HG03469 (cell line): ENCODE measurements around the gene CTNNA2.

ENCODE experiments used
- ATAC-seq: cut with Tn5 transposase; IDR thresholded peaks from one replicate; pipeline ENCODE4 v1.9.1; 2021; ENCODE audit warnings: mild to moderate bottlenecking, moderate library complexity, moderate number of reproducible peaks; ENCODE audit not compliant: unreplicated experiment

Gene CTNNA2

DNA sequence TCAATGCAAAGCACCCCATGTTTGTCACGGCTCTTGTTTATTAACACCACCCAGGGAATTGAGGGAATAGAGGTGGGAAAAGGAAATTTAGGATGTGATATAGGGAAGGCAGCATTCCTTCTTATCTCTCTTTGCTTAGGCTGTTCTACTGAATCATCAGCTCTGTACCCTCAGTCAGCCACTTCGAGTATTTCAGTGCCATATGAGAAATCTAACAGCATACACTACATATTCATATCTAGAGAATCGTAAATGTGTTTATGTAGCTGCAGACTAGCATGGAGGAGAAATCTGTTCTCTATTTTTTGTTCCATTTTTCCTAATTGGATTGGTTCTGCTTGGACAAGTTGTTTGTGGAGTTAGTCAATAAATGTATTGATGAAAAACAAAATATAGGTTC is 187.8 kb downstream of the CTNNA2 start:
- no peak for ATAC-seq

GRCh38 chr2:79702905-79703304 is 190.1 kb downstream of the CTNNA2 start:
- ATAC-seq, result no peak

GRCh38 chr2:79711098-79711497 is 198.2 kb downstream of the CTNNA2 start:
- ATAC-seq, result no peak

DNA sequence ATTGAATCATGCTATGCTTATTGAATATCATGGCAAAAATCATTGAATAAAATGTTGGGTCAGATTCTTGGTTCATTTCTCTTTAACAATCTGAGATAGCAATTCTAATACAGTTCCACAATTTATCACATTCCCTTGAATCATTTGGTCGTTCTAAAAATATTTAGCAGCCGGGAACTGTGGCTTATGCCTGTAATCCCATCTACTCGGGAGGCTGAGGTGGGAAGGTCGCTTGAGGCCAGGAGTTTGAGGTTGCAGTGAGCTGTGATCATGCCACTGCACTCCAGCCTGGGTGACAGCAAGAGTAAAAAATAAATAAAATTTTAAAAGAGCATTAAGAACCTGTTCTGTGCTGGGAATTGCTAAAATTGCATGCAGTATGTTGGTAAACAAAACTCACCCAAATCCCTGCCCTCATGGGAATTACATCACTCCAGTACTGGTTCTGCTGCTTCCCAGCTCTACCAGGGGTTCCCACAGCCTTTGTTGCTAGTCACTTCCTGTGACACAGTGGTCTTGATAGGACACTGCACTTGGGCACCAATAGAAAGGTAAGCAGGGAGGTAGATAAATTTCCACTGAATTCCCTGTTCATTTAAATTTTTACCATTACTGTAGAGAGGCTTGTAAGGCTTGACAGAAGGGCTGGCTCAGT is 200.4 kb downstream of the CTNNA2 start:
- no peak for ATAC-seq

GRCh38 chr2:79714283-79714682 is 201.4 kb downstream of the CTNNA2 start:
- no peak for ATAC-seq

DNA sequence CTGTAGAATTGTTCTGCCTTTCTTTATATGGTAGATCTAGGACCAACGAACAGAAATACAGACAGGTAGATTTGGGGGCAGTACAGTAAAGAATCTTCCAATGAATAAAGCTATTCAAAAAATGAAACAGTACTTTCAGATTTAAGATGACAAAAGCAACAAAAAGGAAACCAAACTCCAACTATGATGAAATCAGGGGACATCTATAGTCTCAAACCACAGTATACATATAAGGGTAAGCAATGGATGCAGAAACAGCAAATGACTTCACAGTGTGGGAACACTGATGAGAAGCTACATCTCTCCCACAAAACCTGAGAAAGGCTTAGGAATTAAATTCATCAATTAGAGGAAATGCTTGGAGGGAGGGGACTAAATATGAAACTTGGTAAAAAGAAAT is 202.5 kb downstream of the CTNNA2 start:
- ATAC-seq, result no peak

- no peak for ATAC-seq
Measured at GRCh38 chr2:79716266-79716665, 203.4 kb downstream of the CTNNA2 start.

GRCh38 chr2:79717364-79718007 is 204.6 kb downstream of the CTNNA2 start:
- ATAC-seq, result no peak

GRCh38 chr2:79721061-79721460 is 208.2 kb downstream of the CTNNA2 start:
- no peak for ATAC-seq

GRCh38 chr2:79721966-79722365 is 209.1 kb downstream of the CTNNA2 start:
- ATAC-seq, result no peak

DNA sequence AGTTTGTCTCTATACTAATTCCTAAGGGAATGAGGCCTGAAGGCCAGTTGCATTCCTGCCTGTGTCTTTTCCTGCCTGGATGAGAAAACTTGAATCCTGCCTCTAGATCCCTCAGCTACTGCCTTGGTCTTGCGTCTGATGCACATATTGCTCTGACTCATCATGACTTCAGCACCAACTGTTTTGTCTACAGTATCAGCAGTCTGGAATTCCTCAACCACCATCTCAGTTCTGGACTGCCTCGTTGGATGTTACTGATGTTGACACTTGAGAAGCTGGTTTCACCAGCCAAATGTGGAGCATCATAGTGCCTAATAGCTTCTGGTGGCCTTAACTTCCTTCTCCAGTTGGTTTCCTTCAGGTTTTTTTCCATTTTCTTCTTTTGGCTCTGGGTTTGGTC is 211.0 kb downstream of the CTNNA2 start:
- ATAC-seq, result no peak

DNA sequence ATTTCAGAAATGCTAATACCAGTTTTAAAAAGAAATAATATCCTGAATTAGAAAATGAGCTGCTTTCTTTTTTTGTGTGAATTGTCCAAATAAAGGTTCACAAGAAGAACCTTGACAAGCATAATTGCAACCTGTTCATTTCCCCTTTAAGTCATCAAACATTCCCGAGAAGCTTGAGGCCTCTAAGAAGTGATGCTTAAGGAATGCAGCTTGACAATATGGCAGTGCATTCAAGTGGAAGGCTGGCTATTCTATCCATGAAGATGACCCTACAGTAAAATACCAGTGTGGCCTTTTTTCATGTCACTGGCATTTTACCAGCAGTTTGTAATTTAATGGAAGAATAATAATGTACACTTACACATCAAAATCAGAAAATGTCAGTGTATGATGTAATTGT is 216.7 kb downstream of the CTNNA2 start:
- no peak for ATAC-seq

GRCh38 chr2:79734518-79734917 is 221.7 kb downstream of the CTNNA2 start:
- ATAC-seq, result no peak

GRCh38 chr2:79740879-79741443 is 228.1 kb downstream of the CTNNA2 start:
- ATAC-seq, result no peak

GRCh38 chr2:79750321-79750720 is 237.5 kb downstream of the CTNNA2 start:
- no peak for ATAC-seq

DNA sequence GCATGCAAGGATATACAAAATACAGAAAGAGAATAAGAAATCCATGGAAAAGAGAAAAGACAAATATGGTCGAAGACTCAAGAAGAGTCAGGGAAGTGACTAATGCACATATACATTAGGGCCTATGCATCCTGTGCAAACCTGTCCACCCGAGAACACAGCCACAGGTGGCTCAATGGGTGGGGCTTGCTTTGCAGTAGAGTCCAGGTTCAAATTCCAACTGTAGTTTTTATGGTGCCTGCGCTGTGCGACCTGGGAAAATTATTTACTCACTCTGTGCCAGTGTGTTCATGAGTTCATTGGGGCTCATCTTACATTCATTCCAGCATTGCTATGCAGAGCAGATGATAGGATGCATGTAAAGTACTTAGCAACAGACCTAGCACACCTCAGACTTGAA is 244.7 kb downstream of the CTNNA2 start:
- no peak for ATAC-seq

GRCh38 chr2:79758042-79758441 is 245.2 kb downstream of the CTNNA2 start:
- ATAC-seq, result no peak

DNA sequence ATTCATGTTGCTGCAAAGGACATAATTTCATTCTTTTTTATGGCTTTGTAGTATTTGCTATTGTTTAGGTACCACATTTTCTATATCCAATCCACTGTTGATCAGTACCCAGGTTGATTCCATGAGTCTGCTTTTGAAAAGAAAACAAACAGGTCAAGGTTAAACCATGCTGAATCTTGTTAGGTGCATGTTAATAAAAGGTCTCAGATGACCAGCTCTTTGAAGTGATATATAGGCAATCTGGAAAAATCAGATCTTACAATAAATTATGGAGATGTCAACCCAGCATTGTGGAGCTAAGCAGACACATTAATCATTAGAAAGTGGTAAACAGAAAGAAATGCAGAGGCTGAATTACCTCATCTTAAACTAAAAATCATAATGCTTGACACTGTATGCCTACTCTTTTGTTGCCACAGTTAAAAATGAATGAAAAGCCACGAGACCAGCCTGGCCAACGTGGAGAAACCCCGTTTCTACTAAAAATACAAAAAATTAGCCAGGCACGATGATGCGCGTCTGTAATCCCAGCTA is 246.0 kb downstream of the CTNNA2 start:
- ATAC-seq, result no peak

GRCh38 chr2:79770926-79771325 is 258.1 kb downstream of the CTNNA2 start:
- no peak for ATAC-seq

GRCh38 chr2:79771493-79771892 is 258.6 kb downstream of the CTNNA2 start:
- no peak for ATAC-seq

GRCh38 chr2:79774016-79774415 is 261.2 kb downstream of the CTNNA2 start:
- ATAC-seq, result no peak

DNA sequence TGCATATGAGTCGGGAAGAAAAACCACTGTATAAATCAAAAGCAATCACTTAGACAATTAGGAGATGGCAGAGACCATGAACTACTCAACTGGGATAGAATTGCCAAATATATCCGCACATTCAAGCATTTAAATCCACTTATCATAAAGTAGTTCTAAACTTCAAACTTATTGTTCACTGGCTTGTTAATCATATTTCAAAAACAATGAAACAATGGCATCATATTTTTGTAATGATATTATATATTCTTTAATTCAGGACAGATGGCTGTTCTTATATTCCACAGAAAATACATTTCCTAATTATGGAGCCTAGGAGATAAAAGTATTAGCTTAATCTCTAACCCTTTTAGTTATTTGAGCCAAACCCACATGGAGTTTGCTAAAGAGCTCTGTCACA is 263.6 kb downstream of the CTNNA2 start:
- no peak for ATAC-seq
